Esophagus squamous epithelium (tissue), 4 donors: Measurements from ENCODE around the gene SAMD11.

Experiments used
- POLR2A ChIP-seq, 4 donors: fragments of 450-650 bp; IDR thresholded peaks; one replicate each; pipeline ENCODE4 v1.6.1; 2017; ENCODE audit warnings: antibody characterized with exemption in 4 of 4, mild to moderate bottlenecking in 4 of 4, moderate library complexity in 3 of 4
- TF ChIP-seq, protein P1 (sequence below), 6 experiments: fragments of 450-650 bp in 4 of 6; fragments of 200-600 bp in 2 of 6; sonication (generic) in 2 of 6; IDR thresholded peaks; one replicate each; pipeline ENCODE4 v1.5.1; 2016 to 2019; ENCODE audit warnings: antibody characterized with exemption in 6 of 6, mild to moderate bottlenecking in 4 of 6, moderate library complexity in 4 of 6

DNA sequence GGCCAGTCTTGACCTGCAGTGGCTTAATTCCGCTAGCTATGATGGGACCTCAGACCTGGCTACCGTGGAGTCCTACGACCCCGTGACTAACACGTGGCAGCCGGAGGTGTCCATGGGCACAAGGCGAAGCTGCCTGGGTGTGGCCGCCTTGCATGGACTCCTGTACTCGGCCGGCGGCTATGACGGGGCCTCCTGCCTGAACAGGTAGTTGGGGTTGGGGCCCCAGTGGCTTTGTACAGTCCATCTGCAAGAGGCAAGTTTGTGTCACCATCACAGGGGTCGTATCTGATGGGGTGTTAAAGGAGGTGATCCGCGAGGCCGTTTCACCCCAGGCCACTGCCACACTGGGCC is 39.6 kb downstream of the SAMD11 start:
- TF ChIP-seq, protein P1, sequence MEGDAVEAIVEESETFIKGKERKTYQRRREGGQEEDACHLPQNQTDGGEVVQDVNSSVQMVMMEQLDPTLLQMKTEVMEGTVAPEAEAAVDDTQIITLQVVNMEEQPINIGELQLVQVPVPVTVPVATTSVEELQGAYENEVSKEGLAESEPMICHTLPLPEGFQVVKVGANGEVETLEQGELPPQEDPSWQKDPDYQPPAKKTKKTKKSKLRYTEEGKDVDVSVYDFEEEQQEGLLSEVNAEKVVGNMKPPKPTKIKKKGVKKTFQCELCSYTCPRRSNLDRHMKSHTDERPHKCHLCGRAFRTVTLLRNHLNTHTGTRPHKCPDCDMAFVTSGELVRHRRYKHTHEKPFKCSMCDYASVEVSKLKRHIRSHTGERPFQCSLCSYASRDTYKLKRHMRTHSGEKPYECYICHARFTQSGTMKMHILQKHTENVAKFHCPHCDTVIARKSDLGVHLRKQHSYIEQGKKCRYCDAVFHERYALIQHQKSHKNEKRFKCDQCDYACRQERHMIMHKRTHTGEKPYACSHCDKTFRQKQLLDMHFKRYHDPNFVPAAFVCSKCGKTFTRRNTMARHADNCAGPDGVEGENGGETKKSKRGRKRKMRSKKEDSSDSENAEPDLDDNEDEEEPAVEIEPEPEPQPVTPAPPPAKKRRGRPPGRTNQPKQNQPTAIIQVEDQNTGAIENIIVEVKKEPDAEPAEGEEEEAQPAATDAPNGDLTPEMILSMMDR (IDR thresholded peaks at IDR 0.05) = no peak
- no peak for TF ChIP-seq POLR2A (IDR thresholded peaks at IDR 0.05)
